HG02840 (cell line): ENCODE results near the gene OR4A5.
"Not testable (repeated sequence)": the region's sequence is repeated elsewhere in the genome, so short reads cannot be mapped to it uniquely, and the experiment has no call there.

Experiments
- ATAC-seq: cut with Tn5 transposase; IDR thresholded peaks from one replicate; pipeline ENCODE4 v1.9.1; 2021; ENCODE audit warnings: mild to moderate bottlenecking, moderate library complexity, moderate number of reproducible peaks; ENCODE audit not compliant: unreplicated experiment, low FRiP score

The OR4A5 gene, protein sequence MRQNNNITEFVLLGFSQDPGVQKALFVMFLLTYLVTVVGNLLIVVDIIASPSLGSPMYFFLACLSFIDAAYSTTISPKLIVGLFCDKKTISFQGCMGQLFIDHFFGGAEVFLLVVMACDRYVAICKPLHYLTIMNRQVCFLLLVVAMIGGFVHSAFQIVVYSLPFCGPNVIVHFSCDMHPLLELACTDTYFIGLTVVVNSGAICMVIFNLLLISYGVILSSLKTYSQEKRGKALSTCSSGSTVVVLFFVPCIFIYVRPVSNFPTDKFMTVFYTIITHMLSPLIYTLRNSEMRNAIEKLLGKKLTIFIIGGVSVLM

GRCh38 chr11:54706532-54706931 lies at the start of gene OR4A5:
OR4A5 (plus strand) TSS chr11:54706832; CDS start chr11:54706885, 53 bp downstream.
- ATAC-seq = not testable (repeated sequence)

- not testable (repeated sequence) for ATAC-seq
Measured at GRCh38 chr11:54720094-54720493, 13.5 kb downstream of the OR4A5 start.
